Adrenal gland (tissue), 5 donors: ENCODE data around the gene SURF6.

Source experiments
- CTCF ChIP-seq, 6 experiments: fragments of 450-650 bp in 4 of 6; fragments of 200-600 bp in 2 of 6; sonication (generic) in 1 of 6; IDR thresholded peaks; 1 replicate in 5 of 6; 2 replicates in 1 of 6; pipeline versions ENCODE4 v1.5.1 to v1.8.0; 2016 to 2021; ENCODE audit warnings: antibody characterized with exemption in 6 of 6, mild to moderate bottlenecking in 2 of 6, moderate library complexity in 1 of 6
- POLR2A ChIP-seq, 2 donors: fragments of 450-650 bp; IDR thresholded peaks; one replicate each; pipeline ENCODE4 v1.6.1; 2017; ENCODE audit warnings: antibody characterized with exemption in 2 of 2, mild to moderate bottlenecking in 2 of 2, moderate library complexity in 1 of 2
- donor health status: DM: no; HTN: no; CAD: no.

GRCh38 chr9:133301253-133302230, 34.4 kb downstream of the SURF6 start:
- TF ChIP-seq CTCF (IDR thresholded peaks at IDR 0.05) (no peak), POLR2A (IDR thresholded peaks at IDR 0.05) (no peak)
